Tibial nerve (tissue), 4 donors: ENCODE data around the gene ADGRD1. TPM values are rescaled to one million over a fixed set of nuclear protein-coding genes. Genes with fewer than 3 reads are reported as not detected.
A peak's percentile ranks its signal among the peaks of the same experiment; 100 is the strongest.

Experiments used
- DNase-seq, 2 donors: peaks; one replicate each; pipeline ENCODE4 v3.0.0-alpha.2; 2019; ENCODE audit warnings: low spot score in 2 of 2
- H3K27ac ChIP-seq, 4 donors: fragments of 200-600 bp; sonication (generic) in 3 of 4; one replicate each; pipeline ENCODE4 v1.5.1; 2017 to 2019; ENCODE audit warnings: mild to moderate bottlenecking in 1 of 4
- H3K27me3 ChIP-seq, 2 donors: fragments of 200-600 bp; sonication (generic) in 1 of 2; one replicate each; pipeline versions ENCODE4 v1.5.1 to v1.6.0; 2017 to 2019
- H3K36me3 ChIP-seq, 3 donors: fragments of 200-600 bp; sonication (generic); one replicate each; pipeline ENCODE4 v1.5.1; 2018 to 2019
- H3K4me1 ChIP-seq, 4 donors: fragments of 200-600 bp; sonication (generic) in 3 of 4; one replicate each; pipeline ENCODE4 v1.5.1; 2017 to 2019
- H3K4me3 ChIP-seq, 4 donors: fragments of 200-600 bp; sonication (generic) in 3 of 4; one replicate each; pipeline ENCODE4 v1.5.1; 2017 to 2019; ENCODE audit warnings: mild to moderate bottlenecking in 1 of 4, moderate library complexity in 1 of 4
- H3K9me3 ChIP-seq, 4 donors: fragments of 200-600 bp; sonication (generic) in 3 of 4; one replicate each; pipeline ENCODE4 v1.5.1; 2017 to 2019
- CTCF ChIP-seq, 5 experiments: fragments of 200-600 bp in 3 of 5; fragments of 450-650 bp in 2 of 5; sonication (generic) in 3 of 5; IDR thresholded peaks; one replicate each; pipeline ENCODE4 v1.5.1; 2016 to 2019; ENCODE audit warnings: antibody characterized with exemption in 5 of 5, mild to moderate bottlenecking in 3 of 5, moderate library complexity in 2 of 5
- EP300 ChIP-seq, 2 donors: sonication (generic); formaldehyde crosslinking; IDR thresholded peaks; one replicate each; pipeline ENCODE4 v1.6.1; 2017; ENCODE audit warnings: antibody characterized with exemption in 2 of 2, mild to moderate bottlenecking in 1 of 2
- POLR2A ChIP-seq, 2 donors: fragments of 450-650 bp; IDR thresholded peaks; one replicate each; pipeline ENCODE4 v1.6.1; 2017; ENCODE audit warnings: antibody characterized with exemption in 2 of 2, mild to moderate bottlenecking in 2 of 2, moderate library complexity in 2 of 2
- WGBS, 2 donors: methylation state at CpG; one replicate each; pipeline ENCODE4 v1.1.5; 2018; 5-methylcytosine and 5-hydroxymethylcytosine counted together
- total RNA-seq, 4 donors: library from RNA; depleted of rRNA; stranded (reverse); fragments of >200 nt; gene quantifications; one replicate each; pipeline ENCODE4 v1.1.0, GENCODE V29; 2016

The ADGRD1 gene
- total RNA-seq, 4 donors from 2014 or later: 99.0 to 179 (median 125) TPM

GRCh38 chr12:130920723-130921381, 32.9 kb upstream of the ADGRD1 start:
- DNase-seq: peak; percentile 77 to 89
- H3K9me3 ChIP-seq: peaks cover 0 to 8% (median 0%) of the 10 kb centered on the region in 4 donors
- H3K27me3 ChIP-seq: peaks cover 0 to 1% of the 10 kb centered on the region in 2 donors
- TF ChIP-seq POLR2A (IDR thresholded peaks at IDR 0.05): no peak
- peak; percentile 33 to 95 for TF ChIP-seq EP300 (IDR thresholded peaks at IDR 0.05)
- TF ChIP-seq CTCF (IDR thresholded peaks at IDR 0.05): no peak
- H3K36me3 ChIP-seq: no peaks in the 10 kb centered on the region
- H3K4me3 ChIP-seq: no peak overlapping the region
- 53 to 70% methylated on average over 8 of the region's 8 CpGs for WGBS, 2 donors
- H3K27ac ChIP-seq: peak overlapping the region; percentile 4 to 86 (median 56)
- H3K4me1 ChIP-seq: peaks cover 0 to 54% (median 4%) of the 10 kb centered on the region in 4 donors

- 30 to 50% methylated on average over 4 of the region's 4 CpGs for WGBS, 2 donors
- H3K27me3 ChIP-seq: no peaks in the 10 kb centered on the region
- peaks cover 0 to 8% (median 0%) of the 10 kb centered on the region in 4 donors for H3K9me3 ChIP-seq
- no peak for TF ChIP-seq CTCF (IDR thresholded peaks at IDR 0.05)
- no peak for TF ChIP-seq POLR2A (IDR thresholded peaks at IDR 0.05)
- TF ChIP-seq EP300 (IDR thresholded peaks at IDR 0.05): peak in 1 of 2 donors; percentile 71
- H3K4me1 ChIP-seq: peaks cover 0 to 48% (median 0%) of the 10 kb centered on the region in 4 donors
- no peaks in the 10 kb centered on the region for H3K36me3 ChIP-seq
- peak in 1 of 2 donors; percentile 9 for DNase-seq
- H3K27ac ChIP-seq: peak overlapping the region in 3 of 4 donors; percentile 4 to 86 (median 81)
- no peak overlapping the region for H3K4me3 ChIP-seq
Observed at GRCh38 chr12:130922511-130922953, 31.2 kb upstream of the ADGRD1 start.

GRCh38 chr12:130924966-130925665, 28.6 kb upstream of the ADGRD1 start:
- H3K4me1 ChIP-seq: peaks cover 0 to 45% (median 0%) of the 10 kb centered on the region in 4 donors
- no peak for DNase-seq
- 79 to 82% methylated on average over 23 of the region's 23 CpGs for WGBS, 2 donors
- peak overlapping the region; percentile 29 to 73 (median 42) for H3K27ac ChIP-seq
- peaks cover 0 to 8% (median 0%) of the 10 kb centered on the region in 4 donors for H3K9me3 ChIP-seq
- no peaks in the 10 kb centered on the region for H3K36me3 ChIP-seq
- no peak overlapping the region for H3K4me3 ChIP-seq
- peaks cover 0 to 9% of the 10 kb centered on the region in 2 donors for H3K27me3 ChIP-seq
- no peak for TF ChIP-seq POLR2A (IDR thresholded peaks at IDR 0.05)
- no peak for TF ChIP-seq EP300 (IDR thresholded peaks at IDR 0.05)
- TF ChIP-seq CTCF (IDR thresholded peaks at IDR 0.05): no peak

- Histone ChIP-seq H3K4me3 (no peak overlapping the region), H3K9me3 (peaks cover 0 to 8% (median 0%) of the 10 kb centered on the region in 4 donors), H3K27me3 (peaks cover 0 to 9% of the 10 kb centered on the region in 2 donors), H3K27ac (peak overlapping the region; percentile 29 to 73 (median 42)), H3K4me1 (peaks cover 0 to 42% (median 0%) of the 10 kb centered on the region in 4 donors), H3K36me3 (no peaks in the 10 kb centered on the region)
- DNase-seq: peak in 1 of 2 donors; percentile 23
- 30 to 45% methylated on average over 7 of the region's 7 CpGs for WGBS, 2 donors
- peak; percentile 37 to 58 for TF ChIP-seq EP300 (IDR thresholded peaks at IDR 0.05)
- TF ChIP-seq CTCF (IDR thresholded peaks at IDR 0.05): no peak
Observed at GRCh38 chr12:130925666-130926015, 28.1 kb upstream of the ADGRD1 start.

- H3K27me3 ChIP-seq: peaks cover 0 to 9% of the 10 kb centered on the region in 2 donors
- no peak overlapping the region for H3K4me3 ChIP-seq
- H3K27ac ChIP-seq: no peak overlapping the region
- TF ChIP-seq CTCF (IDR thresholded peaks at IDR 0.05) (no peak), POLR2A (IDR thresholded peaks at IDR 0.05) (no peak), EP300 (IDR thresholded peaks at IDR 0.05) (no peak)
- H3K4me1 ChIP-seq: peaks cover 0 to 38% (median 2%) of the 10 kb centered on the region in 4 donors
- DNase-seq: no peak
- no peaks in the 10 kb centered on the region for H3K36me3 ChIP-seq
- H3K9me3 ChIP-seq: no peaks in the 10 kb centered on the region
- 62 to 67% methylated on average over 8 of the region's 8 CpGs for WGBS, 2 donors
Observed at GRCh38 chr12:130929363-130929762, 24.3 kb upstream of the ADGRD1 start.
